Globus pallidus (tissue), 1 donor: ENCODE results near the gene RASGRF2.
A peak's percentile ranks its signal among the peaks of the same experiment; 100 is the strongest.
"Not testable (repeated sequence)": the region's sequence is repeated elsewhere in the genome, so short reads cannot be mapped to it uniquely, and the experiment has no call there.

Source experiments
- DNase-seq: peaks from one replicate; pipeline ENCODE4 v3.0.0-alpha.2; 2015; ENCODE audit warnings: low spot score

RASGRF2 gene

DNA sequence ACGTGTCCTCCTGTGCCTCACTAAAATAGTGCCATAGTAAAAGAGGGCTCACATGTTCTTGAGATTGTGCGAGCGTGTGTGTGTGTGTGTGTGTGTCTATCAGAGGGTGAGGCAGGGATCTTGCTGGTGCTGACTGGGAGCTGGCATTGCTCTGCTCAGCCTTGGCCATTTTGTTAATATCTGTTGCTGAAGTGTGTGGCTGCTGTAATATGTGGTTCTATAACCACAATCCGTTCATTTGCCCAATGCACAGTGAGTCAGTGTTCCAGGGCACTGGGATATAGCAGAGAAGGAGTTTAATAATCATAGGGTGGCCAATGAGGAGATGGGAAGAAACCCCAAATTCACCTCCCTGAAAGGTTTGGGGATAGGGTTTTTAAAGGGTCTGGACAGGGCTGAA lies 61.3 kb downstream of the RASGRF2 start:
- DNase-seq: no peak

DNA sequence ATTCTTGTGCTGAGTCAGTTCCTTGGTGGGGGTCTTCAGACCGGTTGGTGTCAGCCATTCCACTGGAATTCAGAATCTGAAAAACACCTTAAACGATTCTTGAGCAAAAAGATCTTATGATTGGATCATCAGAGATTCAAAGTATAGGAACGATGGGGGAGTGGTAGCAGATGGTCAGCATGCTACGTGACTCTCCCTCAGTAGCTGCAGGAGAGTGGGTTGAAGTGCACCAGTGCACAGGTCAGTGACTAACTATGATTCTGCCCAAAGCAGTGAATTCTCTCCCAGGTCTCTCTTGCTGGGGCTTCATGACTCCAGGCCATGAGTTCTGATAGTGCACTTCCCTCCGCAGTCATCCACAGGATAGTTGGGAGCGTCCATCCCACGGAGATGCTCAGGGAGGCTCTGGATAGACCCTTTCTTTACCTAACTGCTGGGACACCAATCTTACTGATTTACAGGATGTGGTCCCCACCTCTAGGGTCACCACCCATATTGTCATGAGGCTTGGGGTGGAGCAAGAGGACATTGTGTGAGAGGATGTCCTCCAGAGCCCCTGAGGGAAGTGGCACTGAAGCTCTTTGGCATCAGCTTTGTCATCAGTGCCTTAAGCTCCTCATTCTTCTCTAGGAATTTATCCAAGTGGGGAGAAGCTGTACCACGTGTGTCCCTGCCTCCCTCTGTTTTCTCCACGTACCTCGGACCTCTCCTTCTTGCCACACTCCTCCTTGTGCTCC lies 62.0 kb downstream of the RASGRF2 start:
- DNase-seq: no peak

DNA sequence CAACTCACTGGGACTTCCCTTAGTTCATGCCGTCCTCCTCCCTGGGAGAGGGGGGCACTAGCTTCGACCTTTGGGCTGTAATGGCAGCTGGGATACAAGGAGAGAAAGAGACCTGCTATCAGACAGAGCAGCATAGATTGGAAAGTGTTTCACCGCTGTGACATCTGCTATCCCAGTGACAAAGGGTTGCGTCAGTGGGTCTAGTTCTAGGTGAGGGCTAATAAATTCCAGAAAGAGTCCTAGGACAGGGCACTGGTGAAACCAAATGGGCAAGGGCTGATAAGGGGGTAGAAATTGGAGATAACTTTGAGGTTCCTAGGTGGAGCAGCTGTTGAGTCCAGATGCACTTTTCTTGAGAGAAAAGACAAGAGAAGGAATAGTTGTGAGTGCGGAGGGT lies 62.5 kb downstream of the RASGRF2 start:
- no peak for DNase-seq

DNA sequence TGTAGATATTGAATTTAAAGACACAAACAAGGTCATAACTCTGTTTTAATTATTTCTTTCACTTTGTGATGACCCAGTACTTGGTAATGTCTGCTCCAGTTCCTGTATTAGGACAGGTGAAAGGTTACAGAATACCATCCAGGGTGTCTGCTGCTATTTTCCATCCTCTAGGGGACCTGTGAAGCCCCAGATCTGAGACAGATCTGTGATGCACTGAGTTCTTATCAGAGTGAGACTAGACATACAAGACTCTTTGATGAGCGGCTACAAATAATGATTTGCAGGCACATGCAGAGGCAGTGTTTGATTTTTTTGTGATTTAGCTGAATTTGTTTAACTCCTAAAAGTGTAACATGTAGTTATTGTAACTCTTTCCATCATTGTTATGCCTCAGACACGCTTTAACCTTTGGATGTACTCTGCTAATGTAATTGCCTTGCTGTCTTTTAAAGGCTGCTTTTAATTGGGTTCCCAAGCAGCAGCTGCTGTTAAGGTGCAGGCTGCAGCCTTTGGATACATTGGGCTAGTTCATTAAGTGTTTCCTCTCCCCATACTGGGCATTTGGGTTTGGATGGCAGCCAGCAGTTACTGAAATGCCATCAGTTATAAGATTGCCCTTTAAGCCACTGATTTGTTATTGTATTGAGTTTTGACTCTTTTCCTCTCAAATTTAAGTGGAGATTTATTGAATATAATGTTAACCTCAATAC lies 63.3 kb downstream of the RASGRF2 start:
- DNase-seq: no peak

DNA sequence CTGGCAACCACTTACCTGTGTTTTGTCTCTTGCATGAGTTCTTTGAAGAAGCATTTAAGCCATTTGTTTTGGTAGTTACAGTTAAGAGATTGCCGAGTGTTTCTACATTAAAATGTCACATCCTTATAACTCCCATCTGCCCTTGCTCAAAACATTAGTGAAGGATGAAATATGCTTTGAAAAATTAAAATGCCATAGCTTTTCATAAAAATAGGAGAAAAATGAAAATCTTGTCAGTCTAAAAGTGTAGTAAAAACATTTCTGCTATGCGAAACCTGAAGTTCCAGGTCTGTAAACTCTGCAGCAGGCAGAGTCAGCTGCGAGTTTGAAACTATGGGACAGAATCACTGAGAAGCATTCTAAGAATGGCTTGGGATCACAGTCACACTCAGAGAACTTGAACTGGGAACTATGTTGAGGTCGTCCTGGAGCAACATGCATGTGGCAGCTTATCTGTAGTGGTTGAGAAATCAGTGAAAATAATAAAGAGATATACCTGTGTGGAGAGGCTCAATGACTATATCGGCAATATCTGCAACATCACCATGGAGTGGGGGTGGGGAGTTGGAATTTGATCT lies 67.4 kb downstream of the RASGRF2 start:
- no peak for DNase-seq

DNA sequence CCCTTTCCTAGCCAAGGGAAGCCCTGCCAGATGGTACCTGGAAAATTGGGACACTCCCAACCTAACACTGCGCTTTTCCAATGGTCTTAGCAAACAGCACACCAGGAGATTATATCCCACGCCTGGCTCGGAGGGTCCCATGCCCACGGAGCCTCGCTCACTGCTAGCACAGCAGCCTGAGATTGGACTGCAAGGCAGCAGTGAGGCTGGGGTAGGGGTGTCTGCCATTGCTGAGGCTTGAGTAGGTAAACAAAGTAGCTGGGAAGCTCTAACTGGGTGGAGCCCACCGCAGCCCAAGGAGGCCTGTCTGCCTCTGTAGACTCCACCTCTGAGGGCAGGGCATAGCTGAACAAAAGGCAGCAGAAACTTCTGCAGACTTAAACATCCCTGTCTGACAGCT lies 68.7 kb downstream of the RASGRF2 start:
- DNase-seq: not testable (repeated sequence)

DNA sequence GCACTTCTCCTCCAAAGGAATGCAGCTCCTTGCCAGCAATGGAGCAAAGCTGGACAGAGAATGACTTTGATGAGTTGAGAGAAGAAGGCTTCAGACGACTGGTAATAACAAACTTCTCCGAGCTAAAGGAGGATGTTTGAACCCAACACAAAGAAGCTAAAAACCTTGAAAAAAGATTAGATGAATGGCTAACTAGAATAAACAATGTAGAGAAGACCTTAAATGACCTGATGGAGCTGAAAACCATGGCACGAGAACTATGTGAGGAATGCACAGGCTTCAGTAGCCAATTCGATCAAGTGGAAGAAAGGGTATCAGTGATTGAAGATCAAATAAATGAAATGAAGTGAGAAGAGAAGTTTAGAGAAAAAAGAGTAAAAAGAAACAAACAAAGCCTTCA lies 69.6 kb downstream of the RASGRF2 start:
- not testable (repeated sequence) for DNase-seq

DNA sequence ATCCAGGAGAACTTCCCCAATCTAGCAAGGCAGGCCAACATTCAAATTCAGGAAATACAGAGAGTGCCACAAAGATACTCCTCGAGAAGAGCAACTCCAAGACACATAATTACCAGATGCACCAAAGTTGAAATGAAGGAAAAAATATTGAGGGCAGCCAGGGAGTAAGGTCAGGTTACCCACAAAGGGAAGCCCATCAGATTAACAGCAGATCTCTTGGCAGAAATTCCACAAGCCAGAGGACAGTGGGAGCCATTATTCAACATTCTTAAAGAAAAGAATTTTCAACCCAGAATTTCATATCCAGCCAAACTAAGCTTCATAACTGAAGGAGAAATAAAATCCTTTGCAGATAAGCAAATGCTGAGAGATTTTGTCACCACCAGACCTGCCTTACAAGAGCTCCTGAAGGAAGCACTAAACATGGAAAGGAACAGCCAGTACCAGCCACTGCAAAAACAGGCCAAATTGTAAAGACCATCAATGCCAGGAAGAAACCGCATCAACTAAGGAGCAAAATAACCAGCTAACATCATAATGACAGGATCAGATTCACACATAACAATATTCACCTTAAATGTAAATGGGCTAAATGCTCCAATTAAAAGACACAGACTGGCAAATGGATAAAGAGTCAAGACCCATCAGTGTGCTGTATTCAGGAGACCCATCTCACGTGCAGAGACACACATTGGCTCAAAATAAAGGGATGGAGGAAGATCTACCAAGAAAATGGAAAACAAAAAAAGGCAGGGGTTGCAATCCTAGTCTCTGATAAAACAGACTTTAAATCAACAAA lies 70.3 kb downstream of the RASGRF2 start:
- not testable (repeated sequence) for DNase-seq

DNA sequence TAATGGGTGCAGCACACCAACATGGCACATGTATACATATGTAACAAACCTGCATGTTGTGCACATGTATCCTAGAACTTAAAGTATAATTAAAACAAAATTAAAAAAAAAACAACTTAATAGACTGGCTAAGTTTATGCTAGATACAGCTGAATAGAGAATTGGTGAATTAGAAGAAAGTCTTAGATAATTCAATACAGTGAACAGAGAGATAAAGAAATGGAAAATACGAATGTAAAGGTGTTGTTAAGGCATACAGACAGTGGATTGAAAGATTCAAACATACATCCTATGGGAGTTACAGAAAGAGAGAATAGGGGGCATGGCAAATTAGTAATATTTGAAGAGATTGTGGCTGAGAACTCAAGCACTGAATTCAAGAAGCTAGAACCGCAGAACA lies 75.4 kb downstream of the RASGRF2 start:
- no peak for DNase-seq

DNA sequence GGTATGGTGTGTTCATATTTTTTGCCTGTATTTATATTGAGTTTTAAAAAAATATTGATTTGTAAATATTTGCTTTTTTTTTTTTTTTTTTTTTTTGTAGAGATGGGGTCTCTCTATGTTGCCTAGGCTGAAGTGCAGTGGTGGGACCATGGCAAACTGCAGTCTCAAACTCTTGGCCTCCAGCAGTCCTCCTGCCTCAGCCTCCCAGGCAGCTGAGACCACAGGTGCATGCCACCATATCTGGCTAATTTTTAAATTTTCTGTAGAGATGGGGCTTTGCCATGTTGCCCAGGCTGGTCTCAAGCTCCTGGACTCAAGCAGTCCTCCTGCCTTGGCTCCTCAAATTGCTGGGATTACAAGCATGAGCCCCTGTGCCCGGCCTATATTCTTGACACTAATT lies 78.3 kb downstream of the RASGRF2 start:
- no peak for DNase-seq

DNA sequence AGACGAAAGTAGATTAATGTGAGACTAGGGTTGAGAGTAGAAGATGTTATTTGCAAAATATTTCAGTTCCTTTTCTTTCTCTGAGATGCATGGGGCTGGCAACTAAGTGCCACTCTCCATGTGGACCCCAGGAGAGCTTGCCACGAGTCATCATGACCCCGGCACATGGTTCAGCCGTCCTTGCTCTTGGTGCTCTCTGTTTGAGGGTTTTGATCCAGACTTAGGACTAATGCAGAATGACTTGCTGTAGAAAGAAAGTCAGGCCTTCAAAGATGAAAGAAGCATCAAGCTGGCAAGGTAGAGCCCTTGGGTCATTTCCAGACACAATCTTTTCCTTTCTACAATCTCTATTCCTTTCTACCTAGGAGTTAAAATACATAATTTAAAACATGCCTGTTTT lies 84.7 kb downstream of the RASGRF2 start:
- no peak for DNase-seq

DNA sequence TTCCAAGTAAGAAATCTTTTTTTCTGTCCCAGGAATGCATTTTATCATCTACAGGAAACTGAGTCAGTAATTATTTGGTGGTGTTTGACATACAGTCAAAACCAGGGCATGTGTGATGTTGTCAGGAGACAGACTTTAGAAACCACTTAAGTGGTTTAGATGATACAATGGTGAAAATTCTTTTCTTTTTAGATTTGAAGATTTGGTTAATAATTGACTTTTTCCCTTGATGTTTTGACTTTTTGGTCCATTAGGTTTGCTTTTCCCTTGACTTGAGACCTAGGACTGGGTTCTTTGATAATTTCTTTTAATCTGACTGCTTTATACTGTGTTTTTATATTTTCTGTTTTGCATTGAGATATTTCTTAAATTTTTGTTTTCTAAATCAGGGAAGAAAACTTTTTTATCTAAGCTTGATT lies 85.2 kb downstream of the RASGRF2 start:
- DNase-seq: no peak

DNA sequence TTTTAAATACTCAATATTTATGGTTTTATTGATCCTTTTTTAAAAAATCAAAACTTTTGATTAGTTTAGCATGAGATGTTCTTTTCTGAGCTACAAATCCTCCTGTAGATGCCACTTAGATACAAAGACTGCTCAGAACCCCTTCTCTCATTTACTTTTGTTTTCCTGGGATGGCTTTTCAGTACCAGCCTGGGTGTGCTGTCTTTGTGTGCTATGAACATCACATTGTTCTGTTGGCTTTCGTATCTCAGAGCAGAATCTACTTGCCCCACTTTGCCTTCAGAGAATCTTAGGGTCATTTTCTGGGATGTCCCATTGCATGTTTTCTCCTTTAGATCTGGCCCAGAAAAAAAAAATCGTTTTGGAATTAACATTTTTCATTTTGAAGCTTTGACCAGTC lies 85.9 kb downstream of the RASGRF2 start:
- peak; percentile 83 for DNase-seq

DNA sequence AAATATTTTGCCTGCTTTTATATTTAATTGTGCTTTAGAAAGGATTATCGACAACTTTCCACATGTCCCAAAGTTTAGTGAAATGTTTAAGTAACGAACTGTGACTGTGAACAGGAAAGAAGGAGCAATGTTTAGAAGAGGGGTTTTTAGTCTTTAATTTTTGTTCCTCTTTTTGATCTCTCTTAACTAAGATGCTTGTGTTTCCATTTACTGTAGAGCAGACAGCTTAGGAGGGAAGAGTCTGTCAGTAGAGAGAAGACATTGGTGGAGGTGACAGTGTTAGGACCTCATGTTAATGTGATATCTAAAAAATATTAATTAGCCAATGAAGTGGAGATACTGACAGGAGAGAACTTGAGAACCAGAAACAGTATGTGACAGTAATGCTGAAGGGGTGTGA lies 92.2 kb downstream of the RASGRF2 start:
- no peak for DNase-seq

DNA sequence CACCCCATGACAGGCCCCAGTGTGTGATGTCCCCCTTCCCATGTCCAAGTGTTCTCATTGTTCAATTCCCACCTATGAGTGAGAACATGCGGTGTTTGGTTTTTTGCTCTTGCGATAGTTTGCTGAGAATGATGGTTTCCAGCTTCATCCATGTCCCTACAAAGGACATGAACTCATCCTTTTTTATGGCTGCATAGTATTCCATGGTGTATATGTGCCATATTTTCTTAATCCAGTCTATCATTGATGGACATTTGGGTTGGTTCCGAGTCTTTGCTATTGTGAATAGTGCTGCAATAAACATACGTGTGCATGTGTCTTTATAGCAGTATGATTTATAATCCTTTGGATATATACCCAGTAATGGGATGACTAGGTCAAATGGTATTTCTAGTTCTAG lies 93.1 kb downstream of the RASGRF2 start:
- not testable (repeated sequence) for DNase-seq

DNA sequence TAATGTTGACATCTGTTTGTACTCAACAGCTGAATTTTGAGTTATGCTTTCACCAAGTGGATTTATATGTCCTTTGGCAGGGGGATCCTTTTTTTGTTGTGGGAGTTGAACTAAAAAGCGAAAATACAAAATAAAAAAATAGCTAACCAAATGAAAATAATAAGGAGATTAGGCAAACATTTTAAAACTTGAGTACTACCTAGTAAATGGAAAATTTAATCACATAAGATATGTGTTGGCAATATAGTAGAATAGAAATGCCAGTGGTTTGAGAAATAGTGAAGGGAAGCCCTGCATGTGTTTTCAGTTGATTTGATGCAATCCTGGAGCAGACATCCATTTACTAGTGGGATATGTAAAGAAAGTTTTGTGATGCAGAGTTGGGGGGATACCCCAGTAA lies 98.0 kb downstream of the RASGRF2 start:
- DNase-seq: no peak

DNA sequence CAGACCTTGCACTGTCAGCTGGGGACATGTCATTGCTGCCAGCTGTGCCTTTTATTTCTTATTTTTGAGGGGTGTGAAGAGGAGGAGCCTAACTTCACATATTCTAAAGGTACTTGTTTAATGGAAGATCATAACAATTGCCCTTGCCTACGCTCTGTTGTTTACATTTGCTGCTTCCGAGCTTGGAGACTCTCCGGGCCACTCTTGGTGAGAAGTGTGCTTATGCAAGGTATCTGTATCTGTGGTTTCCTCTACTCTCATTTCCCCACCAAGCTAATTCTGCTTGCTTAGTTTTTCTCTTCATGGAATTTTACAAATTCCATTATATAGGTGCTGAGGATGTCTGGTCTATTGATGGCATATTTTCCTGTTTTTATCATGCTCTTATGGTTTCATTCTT lies 105.3 kb downstream of the RASGRF2 start:
- DNase-seq: no peak

DNA sequence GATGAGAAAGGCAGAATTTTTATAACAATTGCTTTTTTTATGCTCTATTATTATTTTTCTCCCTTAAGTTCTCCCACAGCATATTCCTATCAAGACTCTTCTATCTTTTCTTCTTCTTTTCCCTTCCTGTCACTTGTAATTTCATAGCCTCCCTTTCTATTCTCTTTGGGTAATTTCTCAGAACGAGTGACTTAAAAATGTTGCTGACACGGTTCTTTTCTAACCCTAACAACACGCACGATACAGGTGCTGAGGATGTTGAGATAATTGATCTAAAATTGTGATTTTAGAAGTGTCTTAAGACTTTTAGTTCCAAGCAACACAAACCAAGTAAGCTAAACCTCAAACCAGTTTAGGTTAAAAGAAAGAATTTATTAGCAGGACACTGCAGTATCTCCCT lies 105.9 kb downstream of the RASGRF2 start:
- DNase-seq: no peak

DNA sequence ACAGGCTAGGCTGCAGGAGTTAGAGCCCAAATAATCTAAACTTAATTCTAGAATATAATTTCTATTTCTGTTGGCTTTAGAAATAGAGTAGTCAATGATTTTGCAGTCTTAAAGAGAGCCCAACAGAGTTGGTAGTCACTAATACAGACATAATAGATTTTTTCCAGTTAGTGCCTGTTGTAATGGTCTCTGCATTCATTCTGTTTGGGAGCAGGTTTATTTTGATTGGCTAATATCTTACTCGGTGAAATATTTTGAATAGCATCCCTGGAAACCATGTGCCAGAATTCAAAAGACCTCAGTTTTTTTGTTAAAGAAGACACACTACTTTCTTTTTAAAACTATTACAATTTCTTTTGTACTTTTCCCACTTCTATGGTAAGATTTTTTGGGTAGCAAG lies 107.2 kb downstream of the RASGRF2 start:
- no peak for DNase-seq

DNA sequence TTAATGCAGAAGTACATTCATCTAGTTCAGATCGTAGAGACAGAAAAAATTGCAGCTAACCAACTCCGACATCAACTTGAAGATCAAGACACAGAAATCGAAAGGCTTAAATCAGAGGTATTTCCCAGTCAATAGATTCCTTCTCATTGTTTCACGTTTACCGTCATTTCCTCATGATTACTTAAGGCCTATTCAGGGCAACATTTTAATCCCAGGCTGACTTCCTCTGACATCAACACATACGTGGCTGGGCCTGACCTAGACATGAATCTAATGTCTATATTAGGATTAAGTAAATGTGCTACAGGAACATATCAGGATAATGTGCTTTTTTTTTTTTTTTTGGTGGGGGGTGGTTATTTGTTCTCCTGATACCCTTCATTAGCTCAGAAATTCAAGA lies 107.9 kb downstream of the RASGRF2 start:
- no peak for DNase-seq

DNA sequence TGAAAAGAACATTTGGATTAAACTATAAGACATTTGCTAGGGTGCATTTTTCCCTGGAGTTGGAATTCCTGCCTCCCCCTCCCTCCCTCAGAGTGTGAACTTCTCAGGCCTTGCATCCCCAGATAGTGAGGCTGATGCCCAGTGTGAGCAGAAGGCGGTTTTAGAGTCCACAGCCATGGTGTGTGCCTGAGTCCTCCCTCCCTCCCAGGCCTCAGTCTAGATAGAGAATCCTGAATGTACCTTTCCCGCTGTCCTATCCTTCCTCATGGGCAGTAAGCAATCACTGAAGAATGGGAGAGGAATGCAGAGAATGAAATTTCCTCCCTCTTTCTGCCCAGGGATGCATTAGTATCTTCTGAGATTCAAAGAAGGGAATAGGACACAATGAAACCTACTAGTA lies 108.5 kb downstream of the RASGRF2 start:
- DNase-seq: no peak

DNA sequence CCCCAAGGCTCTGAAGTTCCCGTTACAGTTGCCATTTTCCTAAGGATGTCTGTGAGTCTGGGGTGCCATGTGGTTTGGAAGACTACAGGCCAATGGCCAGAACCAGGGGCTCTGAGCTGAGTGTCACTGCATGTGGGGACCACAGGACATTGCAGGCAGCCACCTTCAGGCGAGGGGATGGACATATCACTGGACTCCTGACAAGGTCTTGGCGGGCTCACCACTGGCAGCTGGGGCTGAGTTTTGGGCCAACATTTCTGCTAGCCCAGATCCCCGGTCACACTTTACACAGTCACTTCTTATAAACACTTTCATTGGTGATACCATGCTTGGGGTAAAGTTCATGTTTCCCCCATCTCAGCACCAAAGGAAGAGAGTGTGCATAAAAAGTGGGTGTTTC lies 109.8 kb downstream of the RASGRF2 start:
- DNase-seq: no peak
